Activated CD4-positive, alpha-beta T cell treated with anti-CD3 and anti-CD28 coated beads, Interleukin-2, amount 50 U/mL, for 24 hours (primary cell): ENCODE results near the gene MTHFD1L.

Experiments used
- DNase-seq, 2 donors: peaks; one replicate each; pipeline ENCODE4 v3.0.0-alpha.2; 2020; ENCODE audit warnings: low read depth in 1 of 2, low spot score in 1 of 2

MTHFD1L gene

DNA sequence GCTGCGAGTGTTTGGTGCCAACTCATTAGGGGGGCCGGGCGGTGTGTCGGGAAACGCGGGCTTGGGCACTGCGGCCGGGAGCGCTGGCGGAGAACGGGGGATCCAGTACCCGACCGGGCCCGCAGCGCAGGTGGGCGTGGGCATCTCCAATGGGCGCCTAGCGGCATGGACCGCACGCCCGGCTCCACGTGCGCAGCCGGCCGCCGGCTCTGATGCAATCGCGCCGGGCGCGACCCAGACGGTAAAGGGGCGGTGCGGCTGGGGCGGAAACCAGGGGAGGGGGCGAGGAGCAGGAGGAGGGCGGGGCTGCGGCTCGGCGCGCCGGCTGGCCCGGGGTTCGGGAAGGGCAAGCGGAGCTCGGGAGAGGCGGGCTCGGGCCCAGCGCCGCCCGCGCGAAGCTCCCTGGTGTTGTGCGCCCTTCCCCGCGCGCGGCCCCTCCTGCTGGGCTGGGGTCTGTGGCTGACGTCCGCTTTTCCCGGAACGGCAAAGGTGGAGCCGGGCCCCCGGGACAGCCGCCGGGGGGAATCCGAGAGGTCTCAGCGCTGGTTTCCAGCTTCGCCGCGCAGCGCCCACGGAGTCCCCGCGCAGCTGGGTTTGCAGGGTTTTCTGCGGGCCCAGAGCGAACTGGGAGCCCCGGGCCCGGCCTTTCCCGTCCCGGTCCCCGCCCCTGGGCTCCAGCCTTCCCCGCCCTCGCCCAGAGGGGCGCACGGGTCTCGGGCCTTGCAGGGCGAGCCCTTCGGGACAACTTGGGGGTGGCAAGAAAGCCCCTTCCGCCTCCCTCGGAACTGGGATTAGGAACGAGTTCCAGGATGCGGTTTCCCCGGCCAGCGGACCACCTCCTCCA lies 867 bp downstream of the MTHFD1L start:
- DNase-seq, result peak; percentile 73 to 74

DNA sequence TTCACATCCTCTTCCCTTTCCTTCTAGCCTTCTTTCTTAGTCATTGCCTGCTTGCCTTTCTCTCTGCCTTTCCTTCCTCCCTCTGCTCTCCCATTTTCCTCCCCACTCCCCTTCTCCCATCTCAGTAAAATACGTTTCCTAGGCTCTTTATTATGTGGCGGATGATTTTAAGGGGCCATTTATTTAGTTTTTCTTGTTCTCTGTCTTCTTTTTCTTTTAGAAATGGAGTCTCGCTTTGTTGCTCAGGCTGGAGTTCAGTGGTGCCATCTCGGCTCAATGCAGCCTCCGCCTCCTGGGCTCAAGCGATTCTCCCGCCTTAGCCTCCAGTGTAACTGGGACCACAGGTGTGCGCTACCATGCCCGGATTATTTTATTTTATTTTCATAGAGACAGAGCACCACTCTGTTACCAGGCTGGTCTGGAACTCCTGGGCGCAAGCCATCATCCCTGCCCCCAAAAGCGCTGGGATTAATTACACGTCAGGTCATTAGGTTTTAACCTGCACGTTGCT lies 1.5 kb downstream of the MTHFD1L start:
- no peak for DNase-seq

DNA sequence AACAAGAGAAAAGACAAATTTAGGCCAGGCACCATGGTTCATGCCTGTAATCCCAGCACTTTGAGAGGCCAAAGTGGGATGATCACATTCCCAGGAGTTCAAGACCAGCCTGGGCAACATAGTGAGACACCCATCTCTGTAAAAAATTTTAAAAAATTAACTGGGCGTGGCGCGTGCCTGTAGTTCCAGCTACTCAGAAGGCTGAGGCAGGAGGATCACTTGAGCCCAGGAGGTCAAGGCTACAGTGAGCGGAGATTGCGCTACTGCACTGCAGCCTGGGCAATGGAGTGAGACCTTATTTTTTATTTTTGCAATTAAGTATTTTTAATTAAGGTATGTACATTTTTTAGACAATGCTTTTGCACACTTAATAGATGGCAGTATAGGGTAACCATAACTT lies 3.3 kb downstream of the MTHFD1L start:
- DNase-seq, result no peak

DNA sequence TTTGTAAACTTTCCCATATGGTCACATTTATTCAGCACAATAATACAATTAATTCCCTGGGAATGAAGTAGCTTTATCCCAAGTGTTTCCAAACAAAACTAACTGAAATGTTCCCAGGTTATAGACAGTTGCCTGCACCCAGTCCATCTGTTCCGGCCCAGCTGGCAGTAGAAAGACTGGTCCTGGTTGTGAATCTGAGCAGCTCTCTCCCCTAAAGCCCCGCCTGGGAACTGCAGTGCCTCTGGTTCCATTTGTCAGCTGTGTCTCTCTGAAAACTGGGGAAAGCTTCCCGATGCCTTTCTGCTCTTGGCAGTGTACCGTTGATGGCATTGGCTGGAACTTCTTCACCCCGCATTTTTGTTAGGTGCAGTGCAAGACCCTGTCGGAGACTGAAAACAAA lies 8.7 kb downstream of the MTHFD1L start:
- DNase-seq, result no peak

DNA sequence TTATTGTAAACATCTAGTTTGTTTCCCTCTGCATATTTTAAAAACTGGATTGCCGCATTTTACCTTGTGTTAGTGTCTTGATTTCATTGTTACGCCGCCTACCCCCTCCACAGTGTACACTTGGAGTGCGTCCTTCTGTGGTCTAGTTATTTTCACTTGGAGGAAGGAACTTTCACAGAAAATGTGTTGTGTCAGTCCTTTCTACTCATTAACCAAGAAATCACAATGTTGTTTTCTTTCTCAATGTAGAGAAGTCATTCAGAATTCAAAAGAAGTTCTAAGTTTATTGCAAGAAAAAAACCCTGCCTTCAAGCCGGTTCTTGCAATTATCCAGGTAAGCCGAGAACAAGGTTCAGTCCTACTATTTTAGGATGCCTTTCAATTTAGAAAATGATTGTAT lies 10.3 kb downstream of the MTHFD1L start:
- no peak for DNase-seq

DNA sequence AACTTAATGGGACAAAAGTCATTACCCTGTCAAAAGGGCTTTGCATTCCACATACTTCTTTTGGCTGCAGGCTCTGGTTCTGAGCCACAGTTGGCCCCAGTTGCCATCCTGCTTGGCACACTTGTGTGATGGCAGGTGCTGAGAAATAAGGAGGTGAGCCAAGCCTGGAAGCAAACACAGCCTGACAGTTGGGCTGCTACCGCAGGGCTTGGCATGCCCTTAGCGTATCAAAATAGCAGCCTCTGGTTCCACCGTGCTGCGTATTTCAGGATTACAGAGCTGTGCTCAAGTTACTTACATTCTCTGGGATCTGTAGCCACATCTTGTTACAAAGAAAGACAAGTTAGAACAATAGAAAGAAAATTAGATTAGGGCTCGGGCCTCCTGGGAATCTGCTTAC lies 11.1 kb downstream of the MTHFD1L start:
- DNase-seq, result no peak

DNA sequence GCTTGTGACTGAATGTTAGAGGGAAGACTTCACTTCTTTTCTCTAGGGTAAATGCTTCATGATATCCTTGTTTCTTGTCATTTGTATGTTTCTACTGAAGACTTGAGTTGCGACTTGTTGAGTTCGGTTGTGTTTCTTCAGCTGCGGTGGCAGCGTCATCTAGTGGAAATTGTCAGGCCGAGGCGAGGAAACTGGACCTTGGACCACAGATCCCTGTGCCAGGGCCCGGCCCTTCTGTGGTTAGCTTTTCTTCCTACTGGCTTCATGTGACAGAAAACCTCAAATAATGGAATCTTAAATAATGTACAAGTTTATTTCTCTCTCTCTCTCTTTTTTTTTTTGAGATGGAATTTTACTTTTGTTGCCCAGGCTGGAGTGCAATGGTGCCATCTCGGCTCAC lies 12.4 kb downstream of the MTHFD1L start:
- no peak for DNase-seq

DNA sequence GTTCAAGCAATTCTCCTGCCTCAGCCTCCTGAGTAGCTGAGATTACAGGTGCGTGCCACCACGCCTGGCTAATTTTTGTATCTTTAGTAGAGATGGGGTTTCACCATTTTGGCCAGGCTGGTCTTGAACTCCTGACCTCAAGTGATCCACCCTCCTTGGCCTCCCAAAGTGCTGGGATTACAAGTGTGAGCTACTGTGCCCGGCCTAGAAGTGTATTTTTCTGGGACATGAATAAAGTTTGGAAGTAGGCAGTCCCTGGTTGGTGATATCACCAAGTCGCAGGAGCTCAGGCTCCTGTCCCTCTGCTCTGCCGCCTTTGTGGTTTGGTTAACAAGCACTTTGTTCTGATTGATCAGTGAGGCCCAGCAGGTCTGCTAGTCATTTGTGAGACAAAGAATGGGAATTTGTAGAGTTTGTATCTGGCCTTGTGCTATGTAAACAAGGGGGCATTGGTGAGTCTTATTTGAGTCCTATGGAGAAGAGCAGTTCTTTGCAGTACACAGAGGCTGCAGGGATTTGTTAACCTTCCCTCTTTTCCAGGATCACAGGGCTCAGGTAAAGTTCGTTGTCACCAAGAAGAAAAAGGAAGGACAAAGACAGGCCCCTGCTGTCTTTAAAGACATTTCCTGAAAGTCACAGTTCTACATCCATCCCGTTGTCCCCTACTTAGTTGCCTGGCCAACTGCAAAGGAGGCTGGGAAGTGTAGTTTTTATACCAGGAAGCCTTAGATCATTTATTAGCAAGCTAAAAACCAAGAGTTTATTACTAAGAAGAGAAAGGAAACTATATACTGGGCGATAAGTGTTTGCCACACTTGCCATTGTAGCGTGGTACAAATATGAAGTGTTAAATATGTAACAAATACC lies 13.1 kb downstream of the MTHFD1L start:
- no peak for DNase-seq

DNA sequence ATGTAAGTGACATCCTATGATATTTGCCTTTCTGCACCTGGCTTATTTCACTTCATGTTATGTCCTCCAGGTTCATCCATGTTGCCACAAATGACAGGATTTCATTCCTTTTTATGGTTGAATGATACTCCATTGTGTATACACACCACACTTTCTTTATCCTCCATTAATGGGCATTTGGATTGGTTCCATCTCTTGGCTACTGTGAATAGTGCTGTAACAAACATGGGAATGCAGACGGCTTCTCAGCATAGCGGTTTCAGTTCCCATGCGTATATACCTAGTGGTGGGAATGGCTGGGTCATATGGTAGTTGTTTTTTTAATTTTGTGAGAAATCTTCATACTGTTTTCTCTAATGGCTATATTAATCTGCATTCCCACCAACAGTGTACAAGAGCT lies 14.8 kb downstream of the MTHFD1L start:
- DNase-seq, result no peak

DNA sequence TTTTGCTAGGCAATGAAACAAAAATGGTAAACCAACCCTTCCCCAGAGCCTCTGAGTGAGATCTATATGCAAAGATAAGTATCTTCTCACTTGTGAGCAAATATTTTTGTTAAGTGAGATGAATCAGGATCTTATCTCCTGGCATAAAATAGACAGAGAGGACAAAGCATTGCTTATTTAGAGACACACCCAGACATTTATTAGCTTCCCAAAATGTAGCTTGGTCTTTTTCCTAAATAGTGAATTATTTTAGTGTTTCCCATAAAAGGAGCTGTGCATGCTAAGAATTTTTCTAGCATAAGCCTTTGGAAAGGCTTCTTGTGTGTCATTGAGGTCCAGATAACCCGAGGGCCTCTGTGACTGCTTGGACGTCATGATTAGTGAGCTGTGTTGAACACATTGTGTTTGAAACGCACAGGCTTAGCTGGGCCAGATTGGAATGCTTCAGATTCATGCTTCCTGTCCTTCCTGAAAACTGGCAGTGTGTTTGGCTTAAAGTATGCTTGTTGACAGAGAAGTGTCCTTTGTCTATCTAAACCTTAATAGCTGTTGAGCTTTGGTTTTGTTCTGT lies 16.5 kb downstream of the MTHFD1L start:
- DNase-seq, result no peak

DNA sequence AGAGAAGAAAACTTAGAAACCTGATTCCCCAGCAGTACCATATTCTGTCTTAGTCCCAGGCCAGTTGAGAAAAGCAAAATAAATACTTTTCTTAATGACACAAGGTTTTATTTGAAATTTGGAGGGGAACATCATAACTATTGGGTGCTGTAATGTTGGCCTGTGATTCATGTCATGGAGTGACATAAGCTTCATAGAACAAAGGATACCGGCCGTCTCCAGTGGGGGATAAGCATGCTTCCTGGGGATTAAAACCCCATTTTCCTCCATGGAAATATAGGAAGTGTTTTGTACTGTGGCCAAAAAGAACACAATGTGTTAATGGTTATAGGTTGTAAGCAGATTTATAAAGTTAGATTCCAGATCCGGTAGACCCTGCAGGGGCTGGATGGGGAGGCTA lies 18.0 kb downstream of the MTHFD1L start:
- DNase-seq, result no peak

DNA sequence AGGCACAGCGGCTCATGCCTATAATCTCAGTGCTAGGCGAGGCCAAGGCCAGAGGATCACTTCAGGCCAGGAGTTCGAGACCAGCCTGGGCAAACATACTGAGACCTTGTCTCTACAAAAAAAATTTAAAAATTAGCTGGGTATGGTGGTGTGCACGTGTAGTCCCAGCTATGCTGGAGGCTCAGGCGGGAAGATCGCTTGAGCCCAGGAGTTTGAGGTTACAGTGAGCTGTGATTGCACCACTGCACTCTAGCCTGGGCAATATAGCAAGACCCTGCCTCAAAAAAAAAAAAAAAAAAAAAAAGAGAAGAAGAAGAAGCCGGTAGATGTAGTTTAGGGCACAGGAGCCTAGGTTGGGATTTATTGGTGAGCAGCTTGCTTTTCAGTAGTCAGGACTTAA lies 20.7 kb downstream of the MTHFD1L start:
- no peak for DNase-seq

DNA sequence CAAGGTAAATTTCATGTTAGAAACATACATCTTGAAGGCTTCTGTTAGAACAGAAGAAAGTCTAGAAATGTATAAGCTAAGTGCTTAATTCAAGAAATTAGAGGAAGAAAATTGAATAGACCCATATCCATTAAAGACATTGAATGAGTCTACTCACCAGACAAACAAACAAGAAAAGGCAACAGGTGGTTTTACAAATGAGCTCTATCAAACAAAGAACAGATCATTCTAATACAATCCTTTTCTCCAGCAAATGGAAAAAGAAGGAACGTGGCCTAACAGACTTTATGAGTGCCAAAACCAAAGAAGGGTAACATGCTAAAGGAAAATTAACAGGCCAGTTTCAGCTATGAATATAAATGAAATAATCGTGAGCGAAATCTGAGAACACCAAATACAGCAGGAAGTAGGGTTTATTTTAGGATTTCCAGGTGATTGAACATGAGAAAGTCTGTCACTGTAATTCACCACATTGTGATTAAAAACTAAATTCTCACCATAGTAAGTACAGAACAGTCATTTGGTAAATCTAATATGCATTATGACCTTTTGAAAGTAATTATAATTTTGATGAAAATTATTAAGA lies 22.6 kb downstream of the MTHFD1L start:
- no peak for DNase-seq

DNA sequence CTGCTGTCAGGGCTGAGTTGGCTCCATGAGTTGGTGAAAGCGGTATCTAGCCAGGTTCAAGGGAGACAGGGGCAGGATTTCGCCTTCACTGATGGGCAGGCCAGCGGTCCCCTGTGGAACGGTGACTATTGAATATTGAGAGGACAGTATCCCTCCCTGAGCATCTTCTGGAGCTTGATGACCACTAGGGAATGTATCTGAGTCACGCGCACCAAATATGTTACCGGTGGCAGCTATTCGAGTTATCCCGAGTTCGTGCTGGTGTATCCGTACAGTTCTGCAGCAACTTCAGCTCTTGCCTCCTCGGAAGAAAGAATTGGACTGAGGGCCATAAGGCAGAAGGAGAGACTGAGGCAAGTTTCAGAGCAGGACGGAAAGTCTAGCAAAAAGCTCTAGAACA lies 24.8 kb downstream of the MTHFD1L start:
- no peak for DNase-seq

DNA sequence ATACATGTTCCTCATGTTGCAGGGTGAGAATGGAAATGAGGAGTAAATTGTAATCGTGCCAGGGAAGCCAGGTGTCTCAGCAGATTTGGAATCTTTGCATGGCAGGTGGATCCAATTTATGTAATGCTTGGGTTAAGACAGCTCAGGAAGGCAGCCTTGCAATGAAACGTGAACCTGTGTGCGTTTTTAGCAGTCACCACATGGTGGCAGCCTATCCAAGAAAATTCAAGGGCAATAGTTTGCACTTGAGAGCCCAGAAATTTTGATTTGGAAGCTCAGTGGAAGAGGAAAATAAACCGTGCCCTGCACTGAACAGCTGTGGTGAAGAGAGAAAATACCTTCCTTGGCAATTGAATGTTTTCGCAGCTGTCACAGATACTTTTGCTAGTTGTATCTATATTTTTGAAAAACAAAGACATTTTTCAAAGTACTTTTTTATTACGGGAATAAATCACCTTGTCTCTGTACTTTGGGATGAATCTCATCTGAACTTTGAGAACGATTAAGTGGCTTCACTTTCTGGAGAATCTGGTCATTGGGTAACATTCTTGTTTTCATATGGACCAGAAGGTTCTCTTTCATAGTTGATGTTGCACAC lies 26.5 kb downstream of the MTHFD1L start:
- peak; percentile 10 to 30 for DNase-seq

DNA sequence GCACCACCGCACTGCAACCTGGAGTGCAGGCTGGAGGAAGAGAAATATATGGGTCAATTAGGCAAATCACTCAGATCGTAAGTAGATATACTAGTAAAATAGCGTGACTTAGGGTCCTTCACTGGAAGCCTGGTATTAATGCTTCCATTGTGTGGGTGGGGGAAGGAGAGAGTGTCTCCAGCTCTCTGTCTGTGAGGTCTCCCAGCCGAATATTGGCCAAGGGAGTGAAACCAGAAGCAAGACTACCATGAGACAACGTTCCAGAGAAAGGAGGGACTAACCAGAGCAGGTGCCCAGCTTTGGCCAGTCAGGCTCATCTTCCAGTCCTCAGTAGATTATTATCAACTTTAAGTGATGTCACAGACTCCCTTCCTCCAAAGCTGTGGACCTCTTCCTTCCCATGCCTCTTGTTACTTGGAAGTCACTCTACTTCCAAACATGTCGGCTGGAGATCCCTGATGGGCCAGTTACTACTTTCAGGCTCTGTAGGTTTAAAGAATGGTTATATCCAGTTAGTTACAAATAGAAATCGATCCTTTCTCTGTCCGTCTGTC lies 28.8 kb downstream of the MTHFD1L start:
- no peak for DNase-seq

DNA sequence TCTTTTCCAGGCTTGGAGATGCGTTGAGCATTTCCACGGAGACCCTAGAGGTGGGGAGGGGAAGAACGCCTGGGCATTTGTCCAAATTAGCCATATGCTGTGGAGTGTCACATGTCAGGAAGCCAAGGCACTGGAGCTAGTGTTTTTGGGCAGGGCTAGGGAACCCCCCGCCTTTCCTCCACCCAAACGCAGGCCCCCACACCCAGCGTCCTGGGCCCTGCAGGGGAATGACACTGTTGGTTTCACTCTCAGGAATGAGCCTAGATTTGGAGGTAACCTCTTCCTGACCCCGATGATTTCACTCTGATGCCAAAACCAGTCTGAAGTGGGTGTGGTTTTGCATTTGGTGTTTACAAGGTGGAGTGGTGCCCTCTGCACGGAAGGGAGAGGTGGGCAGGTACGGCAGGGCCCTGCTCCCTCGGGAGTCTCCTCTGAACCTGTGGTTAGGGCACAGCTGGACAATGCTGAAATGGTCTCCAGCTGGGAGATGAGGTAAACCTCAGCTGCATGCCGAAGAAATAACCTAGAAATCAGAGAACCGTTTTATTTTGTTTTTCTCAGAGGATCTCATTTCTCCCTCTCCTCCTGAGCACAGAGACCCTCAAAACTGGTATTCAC lies 29.5 kb downstream of the MTHFD1L start:
- DNase-seq, result no peak

DNA sequence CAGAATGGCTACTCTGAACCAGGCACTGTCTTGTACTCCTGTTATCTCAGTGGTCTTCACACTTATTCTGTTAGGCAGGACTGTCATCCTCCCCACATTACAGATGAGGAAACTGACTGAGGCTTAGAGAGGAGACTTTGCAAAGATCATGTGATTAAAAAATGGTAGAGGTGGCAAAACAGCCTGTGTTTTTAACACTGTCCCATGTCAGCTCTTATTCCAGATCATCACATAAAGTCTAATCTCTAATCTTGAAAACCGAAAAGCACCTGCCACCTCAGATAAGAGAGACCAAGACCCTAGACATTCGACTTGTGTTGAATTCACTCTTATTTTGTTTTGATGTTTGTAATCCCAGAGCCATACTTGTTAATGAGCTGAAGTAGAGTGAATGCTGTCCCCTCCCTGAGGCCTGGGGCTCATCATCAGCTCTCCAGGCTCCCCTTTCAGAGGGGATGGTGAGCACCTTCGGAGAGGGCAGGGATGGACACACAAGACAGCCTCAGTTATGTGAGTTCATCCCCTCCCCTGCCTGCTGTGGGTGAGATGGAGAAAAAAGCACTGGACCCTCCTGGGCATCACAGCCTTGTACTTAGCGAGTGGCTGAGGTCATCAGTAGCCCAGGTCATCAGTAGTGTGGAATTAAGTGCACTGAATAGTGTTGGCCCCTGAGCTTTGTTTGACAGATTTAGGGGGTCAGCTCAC lies 30.6 kb downstream of the MTHFD1L start:
- DNase-seq, result no peak

DNA sequence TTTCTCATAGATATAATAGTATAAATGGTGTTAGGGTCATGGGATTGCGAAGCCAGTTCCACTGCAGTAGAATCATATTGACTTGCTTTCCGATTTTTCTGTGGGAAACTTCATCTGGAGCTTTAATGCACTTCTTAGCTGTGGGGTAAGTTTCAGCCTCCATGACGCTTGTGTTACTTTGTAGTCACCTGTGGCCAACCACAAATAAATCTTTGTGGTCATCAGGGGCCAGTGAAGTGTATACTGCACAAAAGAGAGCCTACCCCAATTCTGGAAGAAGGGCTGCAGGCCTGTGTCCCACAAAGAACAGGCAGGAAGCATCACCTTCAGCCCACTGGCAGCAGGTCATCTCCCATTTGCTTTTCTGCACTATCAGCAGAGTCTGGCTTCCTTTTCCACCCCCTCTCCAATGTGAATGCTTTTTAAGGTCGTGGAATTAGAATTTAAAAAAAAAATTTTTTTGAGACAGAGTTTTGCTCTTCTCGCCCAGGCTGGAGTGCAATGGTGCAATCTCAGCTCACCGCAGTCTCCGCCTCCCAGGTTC lies 32.0 kb downstream of the MTHFD1L start:
- no peak for DNase-seq
